NCI-H446 (cell line): ENCODE measurements around the gene SHTN1.

Experiments
- DNase-seq, 2 experiments: peaks; one replicate each; lab custom pipeline; 2025; lab: John Stamatoyannopoulos, UW

The SHTN1 gene

GRCh38 chr10:116918583-116918982 lies 86.4 kb downstream of the SHTN1 start:
- no peak for DNase-seq

DNA sequence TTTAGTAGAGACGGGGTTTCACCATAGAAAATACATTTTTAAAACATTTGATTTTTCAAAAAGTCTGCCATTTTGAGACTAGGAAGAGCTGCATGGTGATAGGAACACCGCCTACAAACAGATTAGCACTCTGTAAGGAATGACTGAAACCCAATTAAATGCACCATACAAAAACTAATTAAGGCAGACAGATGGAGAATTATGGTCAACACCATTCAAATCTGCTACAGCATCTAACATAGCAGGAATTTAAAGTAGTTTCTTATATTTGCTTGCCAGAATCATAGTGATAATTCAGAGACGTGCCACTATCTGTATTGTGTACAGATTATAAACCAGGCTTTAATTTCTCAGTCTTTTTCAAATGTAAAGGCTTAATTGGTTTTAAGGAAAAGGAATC lies 87.5 kb downstream of the SHTN1 start:
- DNase-seq: no peak

DNA sequence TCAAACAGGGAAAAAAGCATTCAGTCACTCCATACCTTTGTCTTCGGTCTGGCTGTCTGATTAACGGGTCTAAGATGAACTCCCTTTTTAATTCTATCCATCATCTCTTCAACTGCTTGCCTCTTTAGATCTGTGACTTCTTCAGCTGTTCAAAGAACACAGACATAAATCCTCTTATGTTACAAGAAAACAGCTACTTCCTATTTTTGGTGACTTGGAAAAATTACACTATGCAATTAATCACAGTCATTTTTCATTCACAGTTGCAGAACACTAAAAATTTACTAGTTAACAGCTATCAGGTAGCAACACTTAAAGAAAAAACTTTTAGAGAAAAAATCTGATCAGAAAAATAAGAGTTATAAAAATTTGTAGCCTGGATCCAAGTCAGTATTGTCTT lies 89.6 kb downstream of the SHTN1 start:
- DNase-seq: no peak

DNA sequence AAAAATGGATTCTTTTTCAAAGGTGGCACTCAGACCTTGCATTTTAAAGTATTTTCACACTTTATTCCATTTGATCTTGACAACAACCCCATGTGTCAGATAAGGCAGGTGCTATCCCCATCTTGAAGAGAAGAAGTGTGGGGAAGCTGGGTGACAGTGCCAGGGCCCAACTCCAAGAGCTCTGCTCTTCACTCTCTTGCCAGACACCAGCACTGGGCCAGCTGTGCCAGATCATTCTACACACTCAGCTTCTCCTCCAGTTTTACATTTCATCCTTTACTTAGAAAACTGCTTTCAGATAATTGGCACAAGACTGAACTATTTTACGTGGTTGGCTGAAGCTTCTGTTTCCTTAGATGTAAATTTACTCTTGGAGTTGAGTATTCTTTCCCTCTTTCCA lies 91.3 kb downstream of the SHTN1 start:
- DNase-seq: peak in 1 of 2 experiments; percentile 18

- no peak for DNase-seq
Observed at GRCh38 chr10:116912162-116912561, 92.8 kb downstream of the SHTN1 start.

DNA sequence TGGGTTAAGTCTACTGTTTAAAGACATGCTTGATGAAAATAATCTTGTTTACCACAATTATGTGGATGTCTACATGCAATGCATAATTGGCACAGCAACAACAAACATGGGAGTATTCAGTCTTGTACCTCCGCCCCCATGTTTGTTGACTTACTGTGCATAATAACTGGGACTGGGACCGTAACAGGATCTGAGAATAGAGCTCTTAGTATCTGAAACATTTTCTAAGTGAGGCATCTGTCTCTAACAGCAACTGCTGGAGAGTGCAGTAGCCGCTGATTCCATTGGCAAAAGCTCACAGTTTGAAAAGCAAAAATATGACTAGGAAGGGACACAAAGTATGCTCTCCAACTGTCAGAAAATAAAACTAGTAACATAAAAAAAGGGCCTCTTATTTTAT lies 94.1 kb downstream of the SHTN1 start:
- DNase-seq: no peak

GRCh38 chr10:116909307-116909706 lies 95.7 kb downstream of the SHTN1 start:
- DNase-seq: no peak

- DNase-seq: no peak
Observed at GRCh38 chr10:116907245-116907987, 97.6 kb downstream of the SHTN1 start.

DNA sequence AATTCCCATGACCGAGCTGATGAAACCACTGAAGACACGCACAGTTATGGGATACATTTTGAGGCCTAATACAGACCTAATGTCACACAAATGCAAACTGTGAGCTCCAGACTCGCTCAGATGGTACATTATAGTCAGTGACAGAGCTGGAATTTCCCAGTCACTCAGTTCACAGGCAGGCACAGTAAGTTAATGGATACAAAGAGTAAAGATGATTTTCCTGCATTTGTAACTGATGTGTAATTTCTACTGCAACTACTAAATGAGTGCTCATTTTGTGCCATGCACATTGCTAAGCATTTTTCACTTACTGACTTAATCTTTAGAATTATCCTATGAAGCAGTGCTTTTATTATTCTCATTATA lies 99.2 kb downstream of the SHTN1 start:
- DNase-seq: no peak

GRCh38 chr10:116899626-116900025 lies 105.4 kb downstream of the SHTN1 start:
- DNase-seq: no peak

DNA sequence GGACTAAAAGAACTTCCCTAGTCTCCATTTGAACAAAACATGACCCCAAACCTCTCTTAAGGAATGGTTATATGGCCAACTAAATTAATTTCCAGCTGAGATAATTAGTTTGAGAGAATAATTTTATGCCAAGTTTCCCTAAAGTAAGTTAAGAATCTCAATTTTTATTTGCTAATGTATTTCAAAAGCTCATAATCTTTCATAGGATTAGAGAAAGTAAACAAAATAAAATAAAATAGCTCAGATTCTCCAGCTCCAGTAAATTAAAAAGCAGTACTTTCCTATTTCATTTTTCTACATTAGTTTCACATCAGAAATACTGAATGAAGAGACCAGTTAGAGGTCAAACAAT lies 111.3 kb downstream of the SHTN1 start:
- no peak for DNase-seq

- no peak for DNase-seq
Observed at GRCh38 chr10:116892907-116893685, 111.9 kb downstream of the SHTN1 start.

GRCh38 chr10:116891208-116891607 lies 113.8 kb downstream of the SHTN1 start:
- peak; percentile 58 to 83 for DNase-seq

DNA sequence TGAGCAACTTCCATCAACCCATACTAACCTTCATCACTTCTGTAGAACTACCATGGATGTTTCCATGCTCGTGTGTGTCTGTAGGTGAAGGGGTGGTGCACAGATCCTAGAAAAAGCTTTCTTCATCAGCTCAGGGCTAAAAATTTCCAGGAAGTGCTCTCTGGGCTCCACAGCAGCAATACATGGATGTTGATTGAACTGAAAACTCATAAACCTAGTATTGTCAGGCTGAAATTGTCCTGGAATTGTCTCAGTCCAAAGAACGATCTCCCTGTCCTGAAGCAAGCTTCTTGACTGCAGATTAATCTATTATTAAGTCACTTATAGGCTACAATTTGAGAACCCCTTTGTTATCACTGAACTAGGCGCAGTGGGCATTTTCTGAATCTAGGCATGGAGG lies 115.9 kb downstream of the SHTN1 start:
- no peak for DNase-seq

- DNase-seq: no peak
Observed at GRCh38 chr10:116888380-116889055, 116.5 kb downstream of the SHTN1 start.

DNA sequence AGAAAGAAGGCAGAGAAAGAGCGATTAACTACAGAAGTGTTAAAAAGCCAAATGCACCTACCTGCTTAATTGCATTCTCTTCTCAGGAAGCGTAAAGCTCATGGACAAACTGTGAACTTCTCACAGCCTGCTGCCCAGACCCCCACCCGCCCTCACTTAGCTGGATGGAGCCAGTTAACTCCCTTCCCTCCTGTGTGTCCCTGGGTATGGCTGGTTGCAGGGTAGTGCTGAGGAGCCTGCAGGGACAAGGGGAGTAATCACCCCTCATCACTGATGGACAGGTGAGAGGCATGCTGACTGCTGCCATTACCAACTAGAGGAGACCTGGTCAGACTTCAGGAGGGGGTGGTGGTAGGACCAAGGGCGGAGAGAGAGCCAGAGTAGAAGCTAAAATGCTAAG lies 118.2 kb downstream of the SHTN1 start:
- DNase-seq: no peak

- no peak for DNase-seq
Observed at GRCh38 chr10:116882639-116883038, 122.3 kb downstream of the SHTN1 start.

GRCh38 chr10:116880716-116881482 lies 124.1 kb downstream of the SHTN1 start:
- no peak for DNase-seq

DNA sequence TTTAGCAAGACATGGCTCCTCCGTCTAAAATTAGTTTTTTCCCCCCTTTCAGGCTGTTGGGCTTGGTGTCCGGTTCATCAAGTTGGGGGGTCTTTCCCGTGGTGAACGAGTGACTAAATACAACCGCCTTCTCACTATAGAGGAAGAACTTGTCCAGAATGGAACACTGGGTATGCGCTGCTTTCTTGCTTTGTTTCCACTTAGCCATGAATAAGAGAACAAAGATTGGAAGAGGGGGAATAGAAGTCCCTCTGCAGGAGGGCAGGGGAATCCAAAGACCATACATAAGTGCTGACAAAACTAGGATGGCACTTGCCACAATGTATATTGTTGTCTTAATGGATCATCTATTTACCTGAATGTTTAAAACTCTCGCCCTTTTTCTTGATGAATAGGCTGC lies 125.2 kb downstream of the SHTN1 start:
- DNase-seq: no peak

- peak; percentile 25 to 40 for DNase-seq
Observed at GRCh38 chr10:116878123-116878522, 126.9 kb downstream of the SHTN1 start.

- peak in 1 of 2 experiments; percentile 31 for DNase-seq
Observed at GRCh38 chr10:116877391-116877790, 127.6 kb downstream of the SHTN1 start.

DNA sequence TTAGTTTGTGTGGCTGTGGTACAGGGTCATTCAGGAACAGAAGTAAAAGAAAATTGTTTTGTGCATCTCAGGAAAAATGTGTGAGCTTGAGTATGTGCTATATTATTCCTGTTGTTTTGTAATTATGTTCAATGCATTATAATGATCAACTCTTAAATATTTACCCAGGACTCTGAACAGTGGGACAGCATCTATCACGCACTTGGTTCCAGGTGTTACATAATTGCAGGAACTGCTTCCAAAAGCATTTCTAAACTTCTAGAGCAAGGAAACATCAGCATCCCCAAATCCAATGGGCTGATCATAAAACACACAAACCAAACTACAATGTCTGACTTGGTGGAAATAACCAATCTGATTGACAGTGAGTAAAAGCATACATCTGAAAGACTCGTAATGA lies 129.1 kb downstream of the SHTN1 start:
- DNase-seq: no peak
